ENCODE data around the gene IL1RAPL2. TPM values are rescaled to one million over a fixed set of nuclear protein-coding genes. Genes with fewer than 3 reads are reported as not detected.

IL1RAPL2 gene
- total and polyA plus RNA-seq, 2 donors, result 0.24 to 3.3 TPM

GRCh38 chrX:105477351-105477750 lies 911.4 kb downstream of the IL1RAPL2 start:
- Histone ChIP-seq H3K4me1 (ENCODE audit: insufficient read depth) (no peaks in the 10 kb centered on the region), H3K4me3 (ENCODE audit: low read depth, low read length) (no peak overlapping the region), H3K27ac (ENCODE audit: low read depth) (no peak overlapping the region), H3K36me3 (ENCODE audit: insufficient read depth) (no peaks in the 10 kb centered on the region)
- 88% methylated on average over 1 of the region's 1 CpG for WGBS
- DNase-seq (ENCODE audit: extremely low spot score), result no peak

- no peak overlapping the region for H3K4me3 ChIP-seq (ENCODE audit: low read depth, low read length)
- no peak overlapping the region for H3K27ac ChIP-seq (ENCODE audit: low read depth)
- H3K4me1 ChIP-seq (ENCODE audit: insufficient read depth), result no peaks in the 10 kb centered on the region
- 89% methylated on average over 1 of the region's 1 CpG for WGBS
- no peaks in the 10 kb centered on the region for H3K36me3 ChIP-seq (ENCODE audit: insufficient read depth)
- no peak for DNase-seq (ENCODE audit: extremely low spot score)
Measured at GRCh38 chrX:105480646-105481310, 914.8 kb downstream of the IL1RAPL2 start.

- no peak for DNase-seq (ENCODE audit: extremely low spot score)
- no peaks in the 10 kb centered on the region for H3K36me3 ChIP-seq (ENCODE audit: insufficient read depth)
- no peaks in the 10 kb centered on the region for H3K4me1 ChIP-seq (ENCODE audit: insufficient read depth)
- H3K4me3 ChIP-seq (ENCODE audit: low read depth, low read length), result no peak overlapping the region
- H3K27ac ChIP-seq (ENCODE audit: low read depth), result no peak overlapping the region
Measured at GRCh38 chrX:105483011-105483410, 917.0 kb downstream of the IL1RAPL2 start.

GRCh38 chrX:105488716-105489115 lies 922.7 kb downstream of the IL1RAPL2 start:
- no peak overlapping the region for H3K27ac ChIP-seq (ENCODE audit: low read depth)
- 33% methylated on average over 1 of the region's 1 CpG for WGBS
- no peaks in the 10 kb centered on the region for H3K36me3 ChIP-seq (ENCODE audit: insufficient read depth)
- H3K4me1 ChIP-seq (ENCODE audit: insufficient read depth), result no peaks in the 10 kb centered on the region
- H3K4me3 ChIP-seq (ENCODE audit: low read depth, low read length), result no peak overlapping the region
- DNase-seq (ENCODE audit: extremely low spot score), result no peak

GRCh38 chrX:105495376-105495775 lies 929.4 kb downstream of the IL1RAPL2 start:
- no peak for DNase-seq (ENCODE audit: extremely low spot score)
- H3K4me3 ChIP-seq (ENCODE audit: low read depth, low read length), result no peak overlapping the region
- no peak overlapping the region for H3K27ac ChIP-seq (ENCODE audit: low read depth)
- H3K4me1 ChIP-seq (ENCODE audit: insufficient read depth), result no peaks in the 10 kb centered on the region
- H3K36me3 ChIP-seq (ENCODE audit: insufficient read depth), result no peaks in the 10 kb centered on the region

- no peaks in the 10 kb centered on the region for H3K4me1 ChIP-seq (ENCODE audit: insufficient read depth)
- H3K36me3 ChIP-seq (ENCODE audit: insufficient read depth), result no peaks in the 10 kb centered on the region
- no peak overlapping the region for H3K27ac ChIP-seq (ENCODE audit: low read depth)
- no peak overlapping the region for H3K4me3 ChIP-seq (ENCODE audit: low read depth, low read length)
- WGBS, result 78% methylated on average over 1 of the region's 1 CpG
- DNase-seq (ENCODE audit: extremely low spot score), result no peak
Measured at GRCh38 chrX:105502336-105502735, 936.3 kb downstream of the IL1RAPL2 start.

- H3K4me1 ChIP-seq (ENCODE audit: insufficient read depth), result no peaks in the 10 kb centered on the region
- DNase-seq (ENCODE audit: extremely low spot score), result no peak
- no peaks in the 10 kb centered on the region for H3K36me3 ChIP-seq (ENCODE audit: insufficient read depth)
- 78% methylated on average over 1 of the region's 1 CpG for WGBS
- H3K4me3 ChIP-seq (ENCODE audit: low read depth, low read length), result no peak overlapping the region
- H3K27ac ChIP-seq (ENCODE audit: low read depth), result no peak overlapping the region
Measured at GRCh38 chrX:105515561-105515960, 949.6 kb downstream of the IL1RAPL2 start.

GRCh38 chrX:105526431-105526830 lies 960.4 kb downstream of the IL1RAPL2 start:
- Histone ChIP-seq H3K4me3 (ENCODE audit: low read depth, low read length) (no peak overlapping the region), H3K4me1 (ENCODE audit: insufficient read depth) (no peaks in the 10 kb centered on the region), H3K36me3 (ENCODE audit: insufficient read depth) (no peaks in the 10 kb centered on the region), H3K27ac (ENCODE audit: low read depth) (no peak overlapping the region)
- DNase-seq (ENCODE audit: extremely low spot score), result no peak
- WGBS, result 73% methylated on average over 1 of the region's 1 CpG

- Histone ChIP-seq H3K36me3 (ENCODE audit: insufficient read depth) (no peaks in the 10 kb centered on the region), H3K4me1 (ENCODE audit: insufficient read depth) (no peaks in the 10 kb centered on the region), H3K27ac (ENCODE audit: low read depth) (no peak overlapping the region), H3K4me3 (ENCODE audit: low read depth, low read length) (no peak overlapping the region)
- whole genome bisulfite sequencing, result 46% methylated on average over 1 of the region's 1 CpG
- DNase-seq (ENCODE audit: extremely low spot score), result no peak
Measured at GRCh38 chrX:105527759-105528158, 961.8 kb downstream of the IL1RAPL2 start.

- Histone ChIP-seq H3K4me1 (ENCODE audit: insufficient read depth) (no peaks in the 10 kb centered on the region), H3K4me3 (ENCODE audit: low read depth, low read length) (no peak overlapping the region), H3K36me3 (ENCODE audit: insufficient read depth) (no peaks in the 10 kb centered on the region), H3K27ac (ENCODE audit: low read depth) (no peak overlapping the region)
- no peak for DNase-seq (ENCODE audit: extremely low spot score)
- WGBS, result 93% methylated on average over 2 of the region's 2 CpGs
Measured at GRCh38 chrX:105533951-105534350, 968.0 kb downstream of the IL1RAPL2 start.

- Histone ChIP-seq H3K36me3 (ENCODE audit: insufficient read depth) (no peaks in the 10 kb centered on the region), H3K27ac (ENCODE audit: low read depth) (no peak overlapping the region), H3K4me1 (ENCODE audit: insufficient read depth) (no peaks in the 10 kb centered on the region), H3K4me3 (ENCODE audit: low read depth, low read length) (no peak overlapping the region)
- no peak for DNase-seq (ENCODE audit: extremely low spot score)
Measured at GRCh38 chrX:105543283-105543682, 977.3 kb downstream of the IL1RAPL2 start.

GRCh38 chrX:105550043-105550663 lies 984.2 kb downstream of the IL1RAPL2 start:
- Histone ChIP-seq H3K4me1 (ENCODE audit: insufficient read depth) (no peaks in the 10 kb centered on the region), H3K36me3 (ENCODE audit: insufficient read depth) (no peaks in the 10 kb centered on the region), H3K4me3 (ENCODE audit: low read depth, low read length) (no peak overlapping the region), H3K27ac (ENCODE audit: low read depth) (no peak overlapping the region)
- no peak for DNase-seq (ENCODE audit: extremely low spot score)
- 75% methylated on average over 3 of the region's 3 CpGs for WGBS

GRCh38 chrX:105552395-105552794 lies 986.4 kb downstream of the IL1RAPL2 start:
- no peak overlapping the region for H3K27ac ChIP-seq (ENCODE audit: low read depth)
- no peaks in the 10 kb centered on the region for H3K4me1 ChIP-seq (ENCODE audit: insufficient read depth)
- H3K4me3 ChIP-seq (ENCODE audit: low read depth, low read length), result no peak overlapping the region
- WGBS, result 93% methylated on average over 5 of the region's 5 CpGs
- DNase-seq (ENCODE audit: extremely low spot score), result no peak
- H3K36me3 ChIP-seq (ENCODE audit: insufficient read depth), result no peaks in the 10 kb centered on the region

- Histone ChIP-seq H3K4me1 (ENCODE audit: insufficient read depth) (no peaks in the 10 kb centered on the region), H3K36me3 (ENCODE audit: insufficient read depth) (no peaks in the 10 kb centered on the region), H3K27ac (ENCODE audit: low read depth) (no peak overlapping the region), H3K4me3 (ENCODE audit: low read depth, low read length) (no peak overlapping the region)
- 85% methylated on average over 1 of the region's 1 CpG for WGBS
- DNase-seq (ENCODE audit: extremely low spot score), result no peak
Measured at GRCh38 chrX:105553118-105553517, 987.1 kb downstream of the IL1RAPL2 start.

All from urinary bladder (tissue), 4 donors.